Urinary bladder (tissue), 4 donors: Measurements from ENCODE around the gene LHX1. TPM values are rescaled to one million over a fixed set of nuclear protein-coding genes. Genes with fewer than 3 reads are reported as not detected.
A peak's percentile ranks its signal among the peaks of the same experiment; 100 is the strongest.

ENCODE experiments used
- DNase-seq: peaks from one replicate; pipeline ENCODE4 v3.0.0-alpha.2; 2015; ENCODE audit errors: extremely low spot score
- H3K27ac ChIP-seq: one replicate; pipeline ENCODE4 v1.5.1; 2013; ENCODE audit warnings: low read depth, mild to moderate bottlenecking, moderate library complexity
- H3K36me3 ChIP-seq: one replicate; pipeline ENCODE4 v1.6.1; 2013; ENCODE audit warnings: mild to moderate bottlenecking, moderate library complexity; ENCODE audit not compliant: insufficient read depth
- H3K4me1 ChIP-seq: one replicate; pipeline ENCODE4 v1.6.1; 2013; ENCODE audit warnings: mild to moderate bottlenecking, moderate library complexity; ENCODE audit not compliant: insufficient read depth
- H3K4me3 ChIP-seq: one replicate; pipeline ENCODE4 v1.5.1; 2013; ENCODE audit warnings: low read depth, low read length
- WGBS: extraction: QIAGEN DNeasy Blood & Tissue Kit; methylation state at CpG from one replicate; pipeline ENCODE4 v1.1.7; 2013; 5-methylcytosine and 5-hydroxymethylcytosine counted together
- polyA plus RNA-seq: library from polyadenylated mRNA; stranded (reverse); fragments of 200-250 nt; gene quantifications from one replicate; pipeline ENCODE4 v1.2.3, GENCODE V29; 2013
- total RNA-seq: library from RNA; depleted of rRNA; stranded (reverse); fragments of >200 nt; gene quantifications from one replicate; pipeline ENCODE4 v1.2.3, GENCODE V29; 2014
- donor health status: healthy with polysubstance abuse.
- donor health status: healthy.

LHX1 gene
- total and polyA plus RNA-seq, 2 donors, result 0.05 TPM; not detected in 1

DNA sequence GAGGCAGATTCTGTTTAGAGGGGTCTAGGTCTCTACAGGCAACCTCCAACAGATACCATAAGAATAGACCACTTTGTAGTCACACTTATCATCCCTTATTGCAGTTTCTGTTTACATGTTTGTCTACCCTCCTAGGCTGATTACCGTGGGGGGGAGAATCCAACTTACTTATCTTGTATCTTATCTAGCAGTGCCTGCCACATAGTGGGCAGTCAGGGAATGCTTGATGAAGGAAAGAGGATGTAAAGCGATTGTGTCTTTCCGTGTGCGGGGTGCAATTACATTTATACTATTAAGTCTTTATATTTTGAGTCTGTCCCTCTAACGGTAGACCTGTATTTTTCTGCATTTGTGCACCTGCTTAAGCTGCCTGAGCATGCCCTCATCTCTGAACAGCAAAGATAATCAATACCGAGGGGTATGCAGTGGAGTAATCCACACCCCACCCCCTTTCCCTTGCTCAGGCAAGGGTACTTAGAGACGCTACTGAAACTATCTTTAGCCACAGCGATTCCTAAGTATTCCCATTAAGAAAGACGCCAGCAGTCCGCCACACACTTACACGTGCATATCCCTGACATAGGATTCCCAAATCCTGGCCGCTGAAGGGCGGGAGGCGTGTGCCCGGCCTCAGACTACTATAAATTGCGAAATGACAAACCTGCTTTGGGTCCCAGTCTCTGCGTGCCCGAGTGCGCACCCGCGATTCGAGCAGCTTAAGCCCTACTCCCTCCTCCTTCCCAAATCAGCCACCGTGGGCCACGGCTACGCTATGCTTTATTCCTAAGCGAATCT lies 10.8 kb downstream of the LHX1 start:
- Histone ChIP-seq H3K27ac (peak overlapping the region; percentile 39), H3K36me3 (peaks cover 2% of the 10 kb centered on the region), H3K4me3 (peak overlapping the region; percentile 83), H3K4me1 (peaks cover 2% of the 10 kb centered on the region)
- 2% methylated on average over 26 of the region's 26 CpGs for WGBS
- no peak for DNase-seq

DNA sequence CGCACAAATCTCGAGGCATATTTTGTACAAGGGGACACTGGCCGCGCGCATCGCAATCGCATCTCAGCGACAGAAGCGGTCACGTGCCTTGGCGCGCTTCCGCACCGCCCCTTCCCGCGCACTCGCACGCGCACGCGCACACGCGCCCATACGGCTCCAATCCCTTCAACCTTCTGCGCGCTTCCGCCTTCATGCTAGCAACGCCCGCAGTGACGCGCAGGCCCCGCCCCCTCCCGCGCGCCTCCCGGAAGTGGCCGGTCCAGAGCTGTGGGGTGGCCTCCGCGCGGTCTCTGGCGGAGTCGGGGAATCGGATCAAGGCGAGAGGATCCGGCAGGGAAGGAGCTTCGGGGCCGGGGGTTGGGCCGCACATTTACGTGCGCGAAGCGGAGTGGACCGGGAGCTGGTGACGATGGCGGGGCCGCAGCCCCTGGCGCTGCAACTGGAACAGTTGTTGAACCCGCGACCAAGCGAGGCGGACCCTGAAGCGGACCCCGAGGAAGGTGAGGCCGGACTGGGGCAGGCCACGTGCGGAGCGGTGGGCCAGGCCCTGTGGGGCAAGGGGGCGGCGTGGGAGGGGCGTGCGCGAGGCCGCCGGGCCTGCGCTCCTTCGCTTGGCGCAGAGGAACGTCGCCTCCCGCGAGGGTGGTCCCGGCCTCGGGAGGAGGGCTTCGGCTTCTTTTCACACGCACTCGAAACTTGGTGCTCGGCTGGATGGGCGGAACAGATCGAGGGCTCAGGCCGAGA lies 11.6 kb downstream of the LHX1 start, which contains the start of gene AATF:
Gene AATF, plus strand, starts transcription at position 238 of the 744 bp plus-strand sequence. Its CDS starts 172 bp downstream, at position 410.
- peak; percentile 80 for DNase-seq
- Histone ChIP-seq H3K4me3 (peak within 1 kb of the TSS; percentile 83), H3K36me3 (peaks cover 4% of the 10 kb centered on the region), H3K4me1 (peaks cover 2% of the 10 kb centered on the region), H3K27ac (peak within 1 kb of the TSS; percentile 66)
- under 1% methylated on average over 90 of the region's 90 CpGs for WGBS

GRCh38 chr17:36949461-36949927 lies 12.2 kb downstream of the LHX1 start:
- H3K27ac ChIP-seq, result peak overlapping the region; percentile 66
- no peak for DNase-seq
- H3K4me3 ChIP-seq, result peak overlapping the region; percentile 83
- H3K4me1 ChIP-seq, result peaks cover 2% of the 10 kb centered on the region
- H3K36me3 ChIP-seq, result peaks cover 4% of the 10 kb centered on the region
- 8% methylated on average over 9 of the region's 9 CpGs for WGBS

DNA sequence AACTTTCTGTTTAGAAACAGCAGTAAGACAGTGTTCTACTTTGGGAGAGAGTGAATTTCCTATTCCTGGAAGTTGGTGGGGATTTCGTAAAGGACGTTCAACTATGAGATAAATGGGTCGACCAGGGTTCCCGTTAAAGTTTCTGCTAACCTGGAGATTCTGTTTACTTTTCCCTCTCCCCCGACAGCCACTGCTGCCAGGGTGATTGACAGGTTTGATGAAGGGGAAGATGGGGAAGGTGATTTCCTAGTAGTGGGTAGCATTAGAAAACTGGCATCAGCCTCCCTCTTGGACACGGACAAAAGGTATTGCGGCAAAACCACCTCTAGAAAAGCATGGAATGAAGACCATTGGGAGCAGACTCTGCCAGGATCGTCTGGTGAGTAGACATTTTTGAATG lies 12.8 kb downstream of the LHX1 start:
- Histone ChIP-seq H3K4me1 (peaks cover 2% of the 10 kb centered on the region), H3K4me3 (peak overlapping the region; percentile 83), H3K27ac (no peak overlapping the region), H3K36me3 (peaks cover 6% of the 10 kb centered on the region)
- WGBS, result 57% methylated on average over 8 of the region's 8 CpGs
- DNase-seq, result no peak

GRCh38 chr17:36951084-36951789 lies 14.0 kb downstream of the LHX1 start:
- WGBS, result 93% methylated on average over 5 of the region's 5 CpGs
- Histone ChIP-seq H3K27ac (no peak overlapping the region), H3K36me3 (peaks cover 6% of the 10 kb centered on the region), H3K4me3 (no peak overlapping the region), H3K4me1 (peaks cover 2% of the 10 kb centered on the region)
- DNase-seq, result no peak

GRCh38 chr17:36971508-36971907 lies 34.2 kb downstream of the LHX1 start:
- DNase-seq, result no peak
- Histone ChIP-seq H3K4me3 (no peak overlapping the region), H3K4me1 (no peaks in the 10 kb centered on the region), H3K27ac (no peak overlapping the region), H3K36me3 (no peaks in the 10 kb centered on the region)
- WGBS, result 78% methylated on average over 4 of the region's 4 CpGs

- no peaks in the 10 kb centered on the region for H3K4me1 ChIP-seq
- no peak for DNase-seq
- H3K36me3 ChIP-seq, result no peaks in the 10 kb centered on the region
- no peak overlapping the region for H3K27ac ChIP-seq
- H3K4me3 ChIP-seq, result no peak overlapping the region
These were observed 35.0 kb downstream of the LHX1 start for GRCh38 chr17:36972186-36972700.

GRCh38 chr17:36972905-36973304 lies 35.6 kb downstream of the LHX1 start:
- no peak for DNase-seq
- WGBS, result 91% methylated on average over 1 of the region's 1 CpG
- H3K4me1 ChIP-seq, result no peaks in the 10 kb centered on the region

DNA sequence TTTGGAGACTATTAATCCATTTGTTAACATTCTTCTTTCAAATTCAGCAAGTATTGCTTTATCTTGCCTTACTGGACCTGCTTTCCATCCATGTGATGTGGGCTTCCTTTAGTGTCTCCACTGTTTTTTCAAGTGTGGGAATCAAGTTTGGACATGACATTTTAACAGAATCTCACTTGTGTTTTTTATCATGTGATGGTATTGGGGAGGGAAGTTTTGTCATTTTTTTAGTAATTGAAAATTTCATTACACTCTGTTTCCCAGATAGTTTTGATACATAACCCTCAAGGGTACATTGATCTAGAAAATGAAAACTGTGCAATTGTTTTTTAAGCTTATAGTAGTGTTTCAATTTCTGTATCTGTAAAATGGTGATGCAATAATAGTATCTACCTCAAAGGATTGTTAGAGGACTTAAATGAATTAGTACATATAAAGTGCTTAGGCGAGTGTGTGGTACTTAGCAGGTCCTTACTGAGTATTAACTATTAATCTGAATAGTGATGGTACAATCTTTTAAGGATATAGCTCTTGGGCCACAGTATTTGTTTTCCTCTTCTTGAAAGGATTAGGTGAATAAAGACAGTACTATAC lies 38.7 kb downstream of the LHX1 start:
- H3K4me1 ChIP-seq, result no peaks in the 10 kb centered on the region
- H3K27ac ChIP-seq, result no peak overlapping the region
- DNase-seq, result no peak
- no peaks in the 10 kb centered on the region for H3K36me3 ChIP-seq
- H3K4me3 ChIP-seq, result no peak overlapping the region
- 97% methylated on average over 1 of the region's 1 CpG for WGBS

More at GRCh38 chr17:36972905-36973304, 35.6 kb downstream of the LHX1 start:
- Histone ChIP-seq H3K4me3 (no peak overlapping the region), H3K36me3 (no peaks in the 10 kb centered on the region), H3K27ac (no peak overlapping the region)

GRCh38 chr17:36977066-36977465 lies 39.8 kb downstream of the LHX1 start:
- WGBS, result 93% methylated on average over 2 of the region's 2 CpGs
- DNase-seq, result no peak

GRCh38 chr17:36977568-36977967 lies 40.3 kb downstream of the LHX1 start:
- no peak for DNase-seq
- WGBS, result 98% methylated on average over 2 of the region's 2 CpGs
- H3K36me3 ChIP-seq, result no peaks in the 10 kb centered on the region
- H3K4me1 ChIP-seq, result no peaks in the 10 kb centered on the region
- H3K27ac ChIP-seq, result no peak overlapping the region
- no peak overlapping the region for H3K4me3 ChIP-seq

More at GRCh38 chr17:36977066-36977465, 39.8 kb downstream of the LHX1 start:
- Histone ChIP-seq H3K4me3 (no peak overlapping the region), H3K36me3 (no peaks in the 10 kb centered on the region), H3K4me1 (no peaks in the 10 kb centered on the region), H3K27ac (no peak overlapping the region)

DNA sequence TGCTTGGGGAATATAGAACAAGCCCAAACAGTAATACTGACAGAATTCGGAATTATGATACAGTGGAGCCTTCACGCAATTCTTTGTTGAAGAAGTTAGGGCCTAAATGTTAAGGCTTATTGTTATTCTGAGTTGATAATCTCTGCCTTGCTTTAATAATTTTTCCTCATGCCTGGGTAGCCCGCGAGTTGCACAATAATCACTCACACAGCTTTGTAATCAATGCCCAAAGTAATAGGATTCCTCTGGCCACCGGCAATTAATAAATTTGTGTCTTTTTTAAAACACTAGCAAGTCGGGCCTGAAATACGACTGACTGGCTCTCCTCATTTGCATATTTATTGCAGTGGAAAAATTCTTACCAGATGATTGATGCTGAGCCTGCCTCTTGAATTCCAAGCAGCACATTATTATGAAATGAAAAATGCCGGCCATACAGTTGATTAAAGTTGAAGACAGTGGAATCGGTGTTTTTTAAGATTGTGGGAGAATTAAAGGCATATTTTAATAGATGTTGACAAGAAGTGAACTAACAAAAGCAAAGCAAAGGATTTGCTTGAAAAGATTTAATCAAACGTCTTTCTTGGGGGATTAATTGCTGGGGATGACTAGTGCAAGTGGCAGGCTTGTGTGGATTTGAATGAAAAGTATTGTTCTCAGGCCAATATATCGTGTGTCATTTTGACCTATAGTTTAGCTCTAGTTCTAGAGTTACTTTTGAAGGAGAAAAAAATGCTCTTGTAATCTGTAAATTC lies 41.7 kb downstream of the LHX1 start:
- no peak for DNase-seq
- Histone ChIP-seq H3K4me3 (no peak overlapping the region), H3K4me1 (no peaks in the 10 kb centered on the region), H3K36me3 (no peaks in the 10 kb centered on the region), H3K27ac (no peak overlapping the region)
- WGBS, result 78% methylated on average over 11 of the region's 11 CpGs
